Caki2 (cell line): Measurements from ENCODE around the gene VAV3. TPM values are rescaled to one million over a fixed set of nuclear protein-coding genes. Genes with fewer than 3 reads are reported as not detected.

ENCODE experiments used
- DNase-seq: peaks from one replicate; pipeline ENCODE4 v3.0.0-alpha.2; 2015; ENCODE audit warnings: low read depth
- in situ Hi-C: cut with HindIII; loops from 2 replicates; pipeline ENCODE4 v1.10.0; 2016; ENCODE audit warnings: low sequenced_read_pairs, low pct_unique_long_range_greater_than_20kb, mixed read lengths
- total RNA-seq: library from RNA; depleted of rRNA; stranded (reverse); fragments of >200 nt; shearing (Covaris generic); gene quantifications from 2 replicates; pipeline ENCODE4 v1.2.3, GENCODE V29; 2014; ENCODE audit warnings: low replicate concordance

Gene VAV3
- total RNA-seq, 1 experiment from 2014 or later = 21.4 TPM

- peak; percentile 81 for DNase-seq
- in situ Hi-C loops = no loop called here
These were observed 276.9 kb downstream of the VAV3 start for GRCh38 chr1:107687849-107688753.

GRCh38 chr1:107683683-107684082, 281.3 kb downstream of the VAV3 start:
- in situ Hi-C loops = no loop called here
- DNase-seq = no peak

GRCh38 chr1:107683191-107683657, 281.8 kb downstream of the VAV3 start:
- peak; percentile 86 for DNase-seq
- in situ Hi-C loops = no loop called here

GRCh38 chr1:107682467-107682866, 282.5 kb downstream of the VAV3 start:
- DNase-seq = peak; percentile 47
- in situ Hi-C loops = no loop called here

GRCh38 chr1:107681001-107681479, 283.9 kb downstream of the VAV3 start:
- in situ Hi-C loops = no loop called here

GRCh38 chr1:107680579-107680985, 284.4 kb downstream of the VAV3 start:
- in situ Hi-C loops = no loop called here
- DNase-seq = no peak

More at GRCh38 chr1:107681001-107681479, 283.9 kb downstream of the VAV3 start:
- DNase-seq = no peak

- in situ Hi-C loops = no loop called here
- no peak for DNase-seq
These were observed 285.5 kb downstream of the VAV3 start for GRCh38 chr1:107679411-107679953.

- in situ Hi-C loops = no loop called here
- no peak for DNase-seq
These were observed 286.0 kb downstream of the VAV3 start for GRCh38 chr1:107678993-107679392.

GRCh38 chr1:107677697-107678096, 287.3 kb downstream of the VAV3 start:
- in situ Hi-C loops = no loop called here
- DNase-seq = no peak

- DNase-seq = no peak
- in situ Hi-C loops = no loop called here
These were observed 290.5 kb downstream of the VAV3 start for GRCh38 chr1:107674486-107674885.

GRCh38 chr1:107673006-107673405, 292.0 kb downstream of the VAV3 start:
- in situ Hi-C loops = no loop called here
- no peak for DNase-seq

- in situ Hi-C loops = no loop called here
These were observed 294.5 kb downstream of the VAV3 start for GRCh38 chr1:107670397-107671040.

GRCh38 chr1:107669996-107670395, 295.0 kb downstream of the VAV3 start:
- in situ Hi-C loops = no loop called here
- peak; percentile 59 for DNase-seq

More at GRCh38 chr1:107670397-107671040, 294.5 kb downstream of the VAV3 start:
- no peak for DNase-seq

GRCh38 chr1:107668762-107669161, 296.2 kb downstream of the VAV3 start:
- in situ Hi-C loops = no loop called here
- DNase-seq = no peak

GRCh38 chr1:107666493-107666892, 298.5 kb downstream of the VAV3 start:
- no peak for DNase-seq

GRCh38 chr1:107664982-107665925, 299.7 kb downstream of the VAV3 start:
- in situ Hi-C loops = no loop called here
- peak; percentile 82 for DNase-seq

More at GRCh38 chr1:107666493-107666892, 298.5 kb downstream of the VAV3 start:
- in situ Hi-C loops = no loop called here

GRCh38 chr1:107662971-107663370, 302.0 kb downstream of the VAV3 start:
- in situ Hi-C loops = no loop called here
- no peak for DNase-seq

GRCh38 chr1:107661158-107661557, 303.8 kb downstream of the VAV3 start:
- DNase-seq = no peak
- in situ Hi-C loops = no loop called here
